ENCODE results near the gene RTKN2.

The RTKN2 gene

DNA sequence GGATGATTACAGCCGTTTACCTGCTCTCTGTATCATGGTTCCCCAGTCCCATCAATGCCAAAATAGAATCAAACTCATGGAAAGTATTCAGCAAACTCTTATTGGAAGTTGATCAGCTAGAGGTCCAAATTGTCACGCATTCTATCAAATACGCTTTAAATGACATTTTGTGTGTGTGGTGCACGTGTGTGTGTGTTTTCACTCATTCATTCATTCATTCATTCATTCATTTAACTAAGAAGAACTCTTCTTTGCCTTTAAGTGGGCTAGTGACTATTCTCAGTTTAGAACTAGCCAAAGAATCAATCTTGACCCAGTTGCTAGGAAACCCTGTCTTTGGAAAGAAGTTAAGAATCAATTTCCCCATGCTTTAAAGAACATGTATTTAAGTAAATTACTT is 102.8 kb downstream of the RTKN2 start:
- Mint-ChIP-seq H3K4me1 (peaks cover 9 to 31% of the 10 kb centered on the region in 2 donors), H3K27ac (peak overlapping the region; percentile 75), H3K36me3 (peaks cover 3 to 12% of the 10 kb centered on the region in 2 donors), H3K27me3 (no peaks in the 10 kb centered on the region), H3K9me3 (peaks cover 4 to 7% of the 10 kb centered on the region in 2 donors), H3K4me3 (peak overlapping the region in 1 of 2 donors; percentile 16)
- DNase-seq (no peak), ATAC-seq (replicated peaks) (peak; percentile 28 to 49)

DNA sequence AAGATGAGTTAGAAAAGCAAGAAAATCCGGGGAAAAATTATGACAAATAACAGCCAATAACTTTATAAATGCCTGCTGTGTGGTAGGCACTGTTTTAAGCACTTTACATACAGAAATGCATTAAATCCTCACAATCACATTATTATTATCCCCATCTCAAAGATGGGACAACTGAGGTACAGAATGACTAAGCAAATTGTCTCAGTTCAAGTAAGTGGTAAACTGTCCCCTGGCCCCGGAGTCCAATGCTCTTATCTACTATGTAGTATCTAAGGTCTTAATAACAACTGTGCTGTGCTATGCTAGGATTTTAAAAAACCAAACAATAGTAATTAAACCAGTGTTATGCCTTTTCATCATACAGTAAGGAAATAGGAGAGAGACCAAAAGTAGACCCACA is 105.6 kb downstream of the RTKN2 start:
- H3K36me3 Mint-ChIP-seq = peaks cover 3 to 15% of the 10 kb centered on the region in 2 donors
- no peaks in the 10 kb centered on the region for H3K27me3 Mint-ChIP-seq
- H3K9me3 Mint-ChIP-seq = peaks cover 4 to 7% of the 10 kb centered on the region in 2 donors

DNA sequence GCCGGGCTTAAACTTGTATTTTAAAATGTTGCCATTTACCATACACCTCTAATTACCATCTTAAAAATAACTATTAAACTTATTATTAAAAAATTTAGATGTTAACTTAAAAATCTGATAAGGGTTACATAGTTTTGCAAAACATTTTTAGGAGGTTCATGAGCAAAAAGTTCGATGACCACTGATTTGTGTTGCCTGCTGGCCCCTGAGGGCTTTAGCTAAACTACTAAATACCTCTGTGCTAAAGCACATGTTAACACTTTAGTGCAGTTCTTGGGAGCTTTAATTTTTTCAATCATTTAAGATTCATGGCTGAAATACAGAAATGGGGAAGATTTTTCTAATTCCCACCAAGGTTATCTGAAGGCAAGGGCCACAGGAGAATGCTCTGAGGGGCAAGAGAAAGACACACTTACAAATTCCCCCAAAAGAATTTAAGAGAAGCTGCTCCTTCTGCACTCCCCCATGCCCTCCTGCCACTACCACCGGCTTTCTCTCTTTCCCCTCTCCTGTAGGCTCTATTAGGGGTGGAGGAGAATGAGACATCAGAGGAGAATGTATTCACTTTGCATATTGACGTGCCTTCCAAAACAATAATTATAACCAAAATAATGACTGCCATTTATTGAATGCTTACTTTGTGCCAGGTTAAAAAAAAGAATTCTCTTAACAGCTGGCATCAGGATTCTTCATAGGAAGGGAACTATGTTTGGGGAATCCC is 106.2 kb downstream of the RTKN2 start:
- Mint-ChIP-seq H3K36me3 (peaks cover 3 to 15% of the 10 kb centered on the region in 2 donors), H3K27me3 (no peaks in the 10 kb centered on the region), H3K4me3 (no peak overlapping the region), H3K4me1 (peaks cover 18 to 39% of the 10 kb centered on the region in 2 donors), H3K27ac (no peak overlapping the region), H3K9me3 (peaks cover 4 to 7% of the 10 kb centered on the region in 2 donors)
- ATAC-seq (replicated peaks) = no peak
- DNase-seq = no peak

More for the DNA sequence above, 105.6 kb downstream of the RTKN2 start:
- Mint-ChIP-seq H3K27ac (no peak overlapping the region), H3K4me1 (peaks cover 18 to 38% of the 10 kb centered on the region in 2 donors), H3K4me3 (no peak overlapping the region)
- ATAC-seq (replicated peaks) (no peak), DNase-seq (no peak)

DNA sequence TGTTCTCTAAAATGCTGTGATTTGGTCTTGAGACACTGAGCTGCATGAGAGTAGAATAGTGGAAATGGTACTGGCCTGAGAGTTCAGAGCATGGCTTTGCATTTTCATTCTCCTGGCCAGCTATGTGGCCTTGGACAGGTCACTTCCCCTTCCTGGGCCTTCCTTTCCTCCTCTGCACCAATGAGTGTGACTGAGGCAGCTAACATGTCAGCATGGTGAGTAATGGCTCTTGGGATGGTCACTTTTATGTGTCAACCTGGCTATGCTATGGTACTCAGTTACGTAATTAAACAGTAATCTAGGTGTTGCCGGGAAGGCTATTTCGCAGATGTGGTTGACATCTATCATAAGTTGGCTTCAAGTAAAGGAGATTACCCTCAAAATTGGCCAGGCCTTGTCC is 109.3 kb downstream of the RTKN2 start:
- H3K27ac Mint-ChIP-seq = no peak overlapping the region
- no peak for DNase-seq
- H3K4me1 Mint-ChIP-seq = peaks cover 18 to 24% of the 10 kb centered on the region in 2 donors
- H3K36me3 Mint-ChIP-seq = peaks cover 3 to 7% of the 10 kb centered on the region in 2 donors
- no peak for ATAC-seq (replicated peaks)
- no peaks in the 10 kb centered on the region for H3K27me3 Mint-ChIP-seq
- no peak overlapping the region for H3K4me3 Mint-ChIP-seq
- H3K9me3 Mint-ChIP-seq = peaks cover 0 to 5% of the 10 kb centered on the region in 2 donors

DNA sequence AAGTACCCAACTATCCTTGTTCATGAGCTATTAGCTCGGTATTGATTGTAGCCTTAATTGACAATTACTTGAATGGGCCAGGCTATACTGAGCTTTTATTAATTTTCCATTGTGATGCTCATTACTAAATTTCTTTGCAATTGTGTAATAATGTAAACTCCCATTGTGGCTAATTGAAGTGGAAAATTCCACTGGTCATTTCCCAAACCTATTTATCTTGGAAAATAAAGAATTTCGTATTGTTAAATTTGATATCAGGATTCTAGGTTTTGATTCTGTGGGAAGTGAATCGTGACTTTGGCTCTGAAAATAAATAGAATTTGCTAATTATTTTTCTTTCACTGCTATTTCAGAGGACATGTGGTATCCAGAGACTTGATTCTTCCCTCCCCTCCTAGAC is 111.0 kb downstream of the RTKN2 start:
- H3K4me1 Mint-ChIP-seq = peaks cover 18 to 36% of the 10 kb centered on the region in 2 donors
- DNase-seq = no peak

DNA sequence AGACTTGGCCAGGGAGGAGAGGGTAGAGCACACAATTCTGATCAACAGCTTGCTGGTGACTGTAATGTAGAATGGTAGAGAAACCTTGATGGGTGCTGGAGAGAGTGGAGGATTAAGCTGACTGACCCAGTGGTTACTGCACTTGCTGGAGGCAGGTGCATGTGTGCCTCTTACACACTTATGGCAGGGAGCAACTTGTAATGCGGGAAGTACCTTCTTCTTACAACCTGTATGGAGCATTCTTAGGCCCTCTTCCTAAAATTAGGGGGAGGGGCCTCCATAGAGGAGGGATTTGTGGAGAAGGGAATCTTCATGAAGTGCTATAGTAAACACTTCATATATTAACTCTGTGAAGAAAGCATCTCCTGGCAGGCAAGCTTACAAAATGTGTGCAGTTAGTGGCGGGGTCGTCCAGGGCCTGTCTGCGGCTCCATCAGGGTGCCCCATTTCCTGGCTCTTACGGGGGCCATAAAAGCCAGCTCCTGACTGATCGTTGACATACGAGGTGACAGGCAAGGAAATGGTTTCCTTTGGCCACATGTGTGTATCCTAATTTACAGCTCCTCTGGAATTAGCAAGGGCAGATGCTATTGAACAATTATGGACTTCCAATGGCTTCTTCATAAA is 113.5 kb downstream of the RTKN2 start:
- no peak for ATAC-seq (replicated peaks)
- H3K4me3 Mint-ChIP-seq = no peak overlapping the region
- H3K27me3 Mint-ChIP-seq = no peaks in the 10 kb centered on the region
- peaks cover 0 to 7% of the 10 kb centered on the region in 2 donors for H3K9me3 Mint-ChIP-seq
- H3K4me1 Mint-ChIP-seq = peaks cover 16 to 40% of the 10 kb centered on the region in 2 donors
- no peak overlapping the region for H3K27ac Mint-ChIP-seq
- DNase-seq = no peak
- peaks cover 8 to 13% of the 10 kb centered on the region in 2 donors for H3K36me3 Mint-ChIP-seq

More for the DNA sequence above, 111.0 kb downstream of the RTKN2 start:
- peaks cover 0 to 3% of the 10 kb centered on the region in 2 donors for H3K9me3 Mint-ChIP-seq
- H3K4me3 Mint-ChIP-seq = no peak overlapping the region
- no peaks in the 10 kb centered on the region for H3K27me3 Mint-ChIP-seq
- peaks cover 3 to 6% of the 10 kb centered on the region in 2 donors for H3K36me3 Mint-ChIP-seq
- no peak for ATAC-seq (replicated peaks)
- no peak overlapping the region for H3K27ac Mint-ChIP-seq

DNA sequence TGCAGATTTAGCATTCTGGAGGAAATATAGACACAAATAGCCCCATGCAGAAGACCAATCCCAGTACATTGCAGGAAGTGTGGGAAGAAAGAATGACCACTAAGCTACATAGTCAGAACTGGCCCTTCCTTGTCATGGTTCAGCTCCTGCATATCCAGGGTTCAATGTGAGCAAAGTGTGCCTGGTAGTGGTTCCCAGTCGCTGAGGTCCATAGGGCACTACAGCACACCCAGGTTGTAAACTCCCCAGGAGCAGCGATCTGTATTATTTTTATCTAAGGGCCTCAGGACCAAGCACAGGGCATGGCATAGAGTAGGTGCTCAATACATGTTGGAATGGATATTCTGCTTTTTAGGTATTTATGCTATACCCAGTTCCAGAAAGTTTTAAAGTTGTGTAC is 114.4 kb downstream of the RTKN2 start:
- DNase-seq (no peak), ATAC-seq (replicated peaks) (no peak)
- H3K9me3 Mint-ChIP-seq = peaks cover 0 to 7% of the 10 kb centered on the region in 2 donors
- H3K27me3 Mint-ChIP-seq = no peaks in the 10 kb centered on the region
- H3K27ac Mint-ChIP-seq = no peak overlapping the region
- peaks cover 8 to 13% of the 10 kb centered on the region in 2 donors for H3K36me3 Mint-ChIP-seq
- peaks cover 16 to 41% of the 10 kb centered on the region in 2 donors for H3K4me1 Mint-ChIP-seq
- no peak overlapping the region for H3K4me3 Mint-ChIP-seq

DNA sequence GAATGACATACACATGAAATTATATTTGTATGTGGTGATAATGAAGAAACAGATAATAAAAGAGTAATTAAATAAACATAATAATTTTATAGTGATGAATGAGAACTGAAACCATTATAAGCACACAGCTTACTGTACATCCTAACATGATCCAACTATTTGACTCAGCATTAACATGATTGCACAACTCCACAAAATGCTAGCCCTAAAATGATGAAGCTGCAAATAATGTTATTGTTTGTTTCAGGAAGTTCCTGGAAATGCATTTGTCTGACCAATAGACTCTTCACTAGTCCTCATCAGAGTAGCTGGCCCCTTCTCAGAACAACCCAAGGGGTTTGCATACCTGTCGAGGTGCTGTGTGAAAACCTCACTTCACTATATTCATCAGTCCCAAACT is 115.5 kb downstream of the RTKN2 start:
- no peak for DNase-seq
- Mint-ChIP-seq H3K4me3 (no peak overlapping the region), H3K27ac (no peak overlapping the region), H3K27me3 (no peaks in the 10 kb centered on the region), H3K36me3 (peaks cover 8 to 10% of the 10 kb centered on the region in 2 donors), H3K4me1 (peaks cover 17 to 41% of the 10 kb centered on the region in 2 donors), H3K9me3 (peaks cover 0 to 7% of the 10 kb centered on the region in 2 donors)
- no peak for ATAC-seq (replicated peaks)

DNA sequence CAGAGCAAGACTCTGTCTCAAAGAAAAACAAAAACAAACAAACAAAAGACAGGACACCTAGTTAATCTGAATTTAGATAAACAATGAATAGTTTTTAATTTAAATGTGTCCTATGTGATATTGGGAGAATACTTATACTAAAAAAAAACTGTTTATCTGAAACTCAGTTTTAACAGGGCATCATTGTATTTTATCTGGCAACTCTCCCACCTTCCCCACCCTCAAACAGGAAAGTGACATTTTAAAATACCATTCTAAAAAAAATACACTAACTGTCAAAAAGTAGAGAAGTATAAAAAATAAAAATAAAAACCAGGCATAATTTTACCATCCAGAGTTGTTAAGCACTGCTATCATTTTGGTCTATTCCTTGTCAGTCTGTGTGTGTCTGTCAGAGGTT is 119.0 kb downstream of the RTKN2 start:
- Mint-ChIP-seq H3K4me3 (no peak overlapping the region), H3K9me3 (peaks cover 4% of the 10 kb centered on the region in 2 donors), H3K36me3 (peaks cover 5 to 12% of the 10 kb centered on the region in 2 donors), H3K27ac (no peak overlapping the region), H3K27me3 (no peaks in the 10 kb centered on the region), H3K4me1 (peaks cover 16 to 35% of the 10 kb centered on the region in 2 donors)
- DNase-seq (no peak), ATAC-seq (replicated peaks) (no peak)

DNA sequence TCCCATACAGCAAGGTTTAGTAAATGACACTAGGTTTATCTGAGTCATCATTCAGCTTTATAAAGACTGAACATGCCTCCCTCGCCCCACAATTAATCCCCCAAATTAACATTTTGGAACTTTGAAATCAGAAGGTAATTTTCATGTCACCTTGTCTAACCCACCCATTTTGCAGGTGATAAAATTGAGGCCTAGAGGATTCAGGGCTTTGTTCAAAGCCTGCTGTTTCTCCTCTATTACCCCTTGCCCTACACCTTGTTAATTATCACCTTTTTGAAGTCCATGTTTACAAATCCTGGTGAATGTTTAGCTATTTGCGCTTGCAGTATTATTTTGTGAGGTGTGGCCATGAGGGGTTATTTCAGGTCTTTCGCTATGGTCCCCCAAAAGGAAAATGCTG is 120.5 kb downstream of the RTKN2 start:
- H3K9me3 Mint-ChIP-seq = peaks cover 4 to 7% of the 10 kb centered on the region in 2 donors
- H3K4me1 Mint-ChIP-seq = peaks cover 23 to 28% of the 10 kb centered on the region in 2 donors
- no peak overlapping the region for H3K27ac Mint-ChIP-seq
- H3K27me3 Mint-ChIP-seq = no peaks in the 10 kb centered on the region
- peaks cover 3 to 12% of the 10 kb centered on the region in 2 donors for H3K36me3 Mint-ChIP-seq
- no peak overlapping the region for H3K4me3 Mint-ChIP-seq
- no peak for DNase-seq
- no peak for ATAC-seq (replicated peaks)

DNA sequence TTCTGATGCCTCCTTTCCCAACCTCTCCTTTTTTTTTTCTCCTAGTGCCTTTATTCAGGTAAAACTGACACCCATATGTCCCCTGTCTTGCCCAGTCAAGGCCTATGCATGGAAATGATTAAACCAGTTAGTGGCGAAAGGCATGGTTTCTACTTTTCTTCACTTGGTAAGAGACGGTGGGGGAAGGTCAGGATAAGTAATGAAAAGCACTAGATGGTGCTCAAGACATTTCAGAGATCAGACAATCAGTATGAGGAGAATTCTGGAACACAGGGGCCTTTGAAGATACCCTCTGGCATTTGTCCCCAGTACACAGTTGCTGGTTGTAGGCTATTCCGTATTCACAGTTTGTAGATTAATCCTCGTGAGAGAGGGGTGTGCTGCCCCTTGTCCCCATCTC is 121.2 kb downstream of the RTKN2 start:
- Mint-ChIP-seq H3K4me3 (no peak overlapping the region), H3K4me1 (peaks cover 25 to 27% of the 10 kb centered on the region in 2 donors), H3K27ac (no peak overlapping the region), H3K36me3 (peaks cover 3 to 17% of the 10 kb centered on the region in 2 donors), H3K27me3 (no peaks in the 10 kb centered on the region), H3K9me3 (peaks cover 4 to 11% of the 10 kb centered on the region in 2 donors)
- DNase-seq (no peak), ATAC-seq (replicated peaks) (no peak)

DNA sequence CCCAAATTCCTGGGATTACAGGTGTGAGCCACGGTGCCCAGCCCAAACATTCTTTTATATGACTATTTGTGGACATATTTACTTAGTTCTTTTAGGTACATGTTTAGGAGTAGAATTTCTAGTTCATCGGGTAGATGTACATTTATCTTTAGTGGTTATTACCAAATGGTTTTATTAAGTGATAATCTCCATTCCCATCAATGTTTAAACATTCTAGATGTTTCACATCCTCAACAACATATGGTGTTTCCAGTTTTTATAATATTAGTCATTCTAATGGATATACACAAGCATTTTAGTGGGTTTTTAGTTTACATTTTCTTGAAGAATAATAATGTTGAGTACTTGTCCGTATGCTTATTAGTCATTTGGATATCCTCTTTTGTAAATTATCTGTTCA is 131.7 kb downstream of the RTKN2 start:
- H3K4me3 Mint-ChIP-seq = no peak overlapping the region
- ATAC-seq (replicated peaks) (no peak), DNase-seq (no peak)
- H3K27ac Mint-ChIP-seq = no peak overlapping the region
- H3K27me3 Mint-ChIP-seq = no peaks in the 10 kb centered on the region
- peaks cover 2 to 24% of the 10 kb centered on the region in 2 donors for H3K36me3 Mint-ChIP-seq
- H3K9me3 Mint-ChIP-seq = peaks cover 4 to 10% of the 10 kb centered on the region in 2 donors
- H3K4me1 Mint-ChIP-seq = peaks cover 9 to 11% of the 10 kb centered on the region in 2 donors

DNA sequence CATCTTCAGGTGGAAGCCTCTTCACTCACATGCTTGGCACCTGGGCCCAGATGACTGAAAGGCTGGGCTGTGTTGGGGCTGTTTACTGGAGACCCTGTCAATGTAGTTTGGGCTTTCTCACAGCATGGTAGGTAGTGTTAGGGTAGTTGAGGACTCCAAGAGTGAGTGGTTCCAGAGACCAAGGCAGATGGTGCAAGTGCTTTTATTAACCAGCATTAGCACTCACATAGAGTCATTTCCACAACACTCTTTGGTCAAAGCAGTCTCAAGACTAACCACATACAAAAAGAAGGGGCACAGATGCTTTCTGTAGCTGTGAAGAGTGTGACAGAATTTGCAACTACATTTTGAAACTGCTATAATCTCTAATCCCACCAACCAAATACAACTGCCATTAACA is 135.0 kb downstream of the RTKN2 start:
- peak overlapping the region; percentile 10 for H3K27ac Mint-ChIP-seq
- H3K27me3 Mint-ChIP-seq = no peaks in the 10 kb centered on the region
- H3K4me3 Mint-ChIP-seq = no peak overlapping the region
- peak in 1 of 2 donors; percentile 61 for ATAC-seq (replicated peaks)
- DNase-seq = no peak
- H3K36me3 Mint-ChIP-seq = peaks cover 10 to 31% of the 10 kb centered on the region in 2 donors
- H3K4me1 Mint-ChIP-seq = peaks cover 8 to 10% of the 10 kb centered on the region in 2 donors
- peaks cover 8 to 15% of the 10 kb centered on the region in 2 donors for H3K9me3 Mint-ChIP-seq
